H1 (cell line): ENCODE data around the gene ACTL10. TPM values are rescaled to one million over a fixed set of nuclear protein-coding genes. Genes with fewer than 3 reads are reported as not detected.
A peak's percentile ranks its signal among the peaks of the same experiment; 100 is the strongest.

Source experiments
- BCL11A ChIP-seq, 2 experiments: IDR thresholded peaks; one replicate each; pipeline ENCODE4 v1.6.1; 2011; ENCODE audit warnings: low read depth in 2 of 2, low read length in 2 of 2, mild to moderate bottlenecking in 2 of 2
- CEBPB ChIP-seq: IDR thresholded peaks from 2 replicates; pipeline ENCODE4 v1.6.1; 2012; ENCODE audit warnings: low read depth, low read length
- CREB1 ChIP-seq: IDR thresholded peaks from 2 replicates; pipeline ENCODE4 v1.6.1; 2012; ENCODE audit warnings: inconsistent platforms
- POLR2AphosphoS5 ChIP-seq: IDR thresholded peaks from 2 replicates; pipeline ENCODE4 v1.6.1; 2011; ENCODE audit warnings: low read depth, low read length
- RBBP5 ChIP-seq: IDR thresholded peaks from 2 replicates; pipeline ENCODE4 v1.7.1; 2012; ENCODE audit warnings: low read depth, mild to moderate bottlenecking, inconsistent platforms, low read length, moderate library complexity, borderline replicate concordance
- RFX5 ChIP-seq: IDR thresholded peaks from 2 replicates; pipeline ENCODE4 v1.6.1; 2011; ENCODE audit warnings: low read depth, low read length, improper control_type of control experiment, borderline replicate concordance
- RXRA ChIP-seq: IDR thresholded peaks from 2 replicates; pipeline ENCODE4 v1.6.1; 2011; ENCODE audit warnings: low read depth, mild to moderate bottlenecking, low read length, moderate library complexity; ENCODE audit not compliant: insufficient read depth
- SAP30 ChIP-seq: fragments of 300-600 bp; sonication (generic); IDR thresholded peaks from 2 replicates; pipeline ENCODE4 v1.7.1; 2012; ENCODE audit warnings: low read length, moderate library complexity, mild to moderate bottlenecking, inconsistent platforms; ENCODE audit not compliant: insufficient read depth, insufficient replicate concordance
- SP2 ChIP-seq: IDR thresholded peaks from 2 replicates; pipeline ENCODE4 v1.6.1; 2012; ENCODE audit warnings: mild to moderate bottlenecking, low read length, inconsistent platforms
- ZNF274 ChIP-seq: IDR thresholded peaks from 2 replicates; pipeline ENCODE4 v1.7.0; 2012; ENCODE audit warnings: low read length, borderline replicate concordance; ENCODE audit errors: extremely low read depth
- polyA plus RNA-seq, 7 experiments: library from polyadenylated mRNA; depleted of rRNA in 3 of 7; stranded (reverse) in 5 of 7; unstranded in 2 of 7; fragments of >200 nt in 5 of 7; fragments of 200-250 nt in 2 of 7; gene quantifications; 1 replicate in 5 of 7; 2 replicates in 1 of 7; 4 replicates in 1 of 7; pipeline versions ENCODE4 v1.2.1 to v1.2.3, GENCODE V29; 2011 to 2013; ENCODE audit warnings: missing spikeins in 2 of 7, mixed read lengths in 2 of 7
- total RNA-seq: library from RNA; stranded (reverse); fragmentation: NEBNext Ultra II Directional; extraction: Animal tissue kit (Norgen Biotek cat#: 25700); gene quantifications from 2 replicates; pipeline ENCODE4 v1.2.1, GENCODE V29; 2021

ACTL10 gene
- total and polyA plus RNA-seq, 2 of the 8 experiments (the other 6 are each of a cell fraction or from before 2014, with no cell fraction given): 0.26 TPM; not detected in 1

DNA sequence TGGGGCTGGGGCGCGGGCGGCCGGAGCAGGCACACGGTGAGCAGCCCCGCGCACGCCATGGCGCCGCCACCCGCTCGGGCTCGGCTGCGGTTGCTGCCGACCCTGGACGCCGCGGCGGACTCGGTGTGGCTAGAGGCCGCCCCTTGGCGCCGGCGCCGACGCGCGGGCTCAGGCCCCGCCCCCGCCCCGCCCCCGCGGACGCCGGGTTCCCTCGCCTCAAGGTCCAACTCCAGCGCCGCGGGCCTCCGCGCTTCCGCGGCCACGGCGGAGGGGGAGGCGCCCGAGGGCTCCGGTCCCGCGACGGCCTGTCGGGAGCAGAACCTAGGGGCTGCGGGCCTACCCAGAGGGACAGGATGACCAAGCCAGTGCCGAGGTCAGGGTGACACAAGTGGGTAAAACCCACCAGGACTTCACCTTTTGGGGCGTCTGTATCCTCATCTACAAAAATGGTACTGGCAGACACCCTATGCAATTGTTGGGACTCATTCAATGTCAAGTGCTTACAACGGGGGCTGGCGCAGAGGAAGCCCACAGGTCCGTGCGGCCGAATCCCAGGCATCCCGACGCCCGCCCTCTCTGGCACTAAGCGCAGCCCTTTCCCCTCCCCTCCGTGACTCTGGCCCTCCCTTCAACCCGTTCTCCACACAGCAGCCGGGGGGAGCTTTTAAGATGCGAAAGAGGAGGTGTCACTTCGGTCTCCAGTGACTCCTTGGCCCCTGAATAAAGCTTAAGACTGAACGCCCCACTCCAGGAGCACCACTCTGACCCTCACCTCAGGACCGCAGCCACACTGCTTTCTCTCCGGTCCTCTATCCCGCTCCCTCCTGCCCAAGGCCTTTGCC, 7.8 kb downstream of the ACTL10 start, which contains the start of gene NECAB3 (continued):
- TF ChIP-seq RXRA (no peak), RFX5 (no peak), CEBPB (no peak), POLR2AphosphoS5 (0 out of 2 replicates have a peak, but pooled peaks have one; percentile 44), SP2 (no peak), ZNF274 (no peak), SAP30 (no peak), CREB1 (no peak), RBBP5 (peak; percentile 46), BCL11A (IDR thresholded peaks at IDR 0.05; ENCODE audit: low read depth in 2 of 2, low read length in 2 of 2) (no peak)
